Measurements from ENCODE around the gene TIAM1.

Gene TIAM1

DNA sequence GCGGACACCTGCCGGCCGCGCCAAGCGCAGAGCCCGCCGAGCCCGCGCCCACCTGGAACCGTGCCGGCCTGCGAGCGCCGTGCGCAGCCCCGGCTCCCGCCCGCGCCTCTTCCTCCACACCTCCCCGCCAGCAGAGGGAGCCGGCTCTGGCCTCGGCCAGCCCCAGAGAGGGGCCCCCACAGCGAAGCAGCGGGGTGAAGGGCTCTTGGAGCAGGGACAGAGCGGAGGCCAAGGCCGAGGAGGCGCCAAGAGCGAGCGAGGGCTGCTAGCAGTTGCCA, 255.6 kb downstream of the TIAM1 start:
- TF ChIP-seq, protein P1, sequence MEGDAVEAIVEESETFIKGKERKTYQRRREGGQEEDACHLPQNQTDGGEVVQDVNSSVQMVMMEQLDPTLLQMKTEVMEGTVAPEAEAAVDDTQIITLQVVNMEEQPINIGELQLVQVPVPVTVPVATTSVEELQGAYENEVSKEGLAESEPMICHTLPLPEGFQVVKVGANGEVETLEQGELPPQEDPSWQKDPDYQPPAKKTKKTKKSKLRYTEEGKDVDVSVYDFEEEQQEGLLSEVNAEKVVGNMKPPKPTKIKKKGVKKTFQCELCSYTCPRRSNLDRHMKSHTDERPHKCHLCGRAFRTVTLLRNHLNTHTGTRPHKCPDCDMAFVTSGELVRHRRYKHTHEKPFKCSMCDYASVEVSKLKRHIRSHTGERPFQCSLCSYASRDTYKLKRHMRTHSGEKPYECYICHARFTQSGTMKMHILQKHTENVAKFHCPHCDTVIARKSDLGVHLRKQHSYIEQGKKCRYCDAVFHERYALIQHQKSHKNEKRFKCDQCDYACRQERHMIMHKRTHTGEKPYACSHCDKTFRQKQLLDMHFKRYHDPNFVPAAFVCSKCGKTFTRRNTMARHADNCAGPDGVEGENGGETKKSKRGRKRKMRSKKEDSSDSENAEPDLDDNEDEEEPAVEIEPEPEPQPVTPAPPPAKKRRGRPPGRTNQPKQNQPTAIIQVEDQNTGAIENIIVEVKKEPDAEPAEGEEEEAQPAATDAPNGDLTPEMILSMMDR (conservative IDR thresholded peaks at IDR 0.05; ENCODE audit: low read depth, low read length), result no peak
- H3K4me3 ChIP-seq (ENCODE audit: low read depth, low read length), result no peak overlapping the region
- no peak for DNase-seq (ENCODE audit: low read depth)

DNA sequence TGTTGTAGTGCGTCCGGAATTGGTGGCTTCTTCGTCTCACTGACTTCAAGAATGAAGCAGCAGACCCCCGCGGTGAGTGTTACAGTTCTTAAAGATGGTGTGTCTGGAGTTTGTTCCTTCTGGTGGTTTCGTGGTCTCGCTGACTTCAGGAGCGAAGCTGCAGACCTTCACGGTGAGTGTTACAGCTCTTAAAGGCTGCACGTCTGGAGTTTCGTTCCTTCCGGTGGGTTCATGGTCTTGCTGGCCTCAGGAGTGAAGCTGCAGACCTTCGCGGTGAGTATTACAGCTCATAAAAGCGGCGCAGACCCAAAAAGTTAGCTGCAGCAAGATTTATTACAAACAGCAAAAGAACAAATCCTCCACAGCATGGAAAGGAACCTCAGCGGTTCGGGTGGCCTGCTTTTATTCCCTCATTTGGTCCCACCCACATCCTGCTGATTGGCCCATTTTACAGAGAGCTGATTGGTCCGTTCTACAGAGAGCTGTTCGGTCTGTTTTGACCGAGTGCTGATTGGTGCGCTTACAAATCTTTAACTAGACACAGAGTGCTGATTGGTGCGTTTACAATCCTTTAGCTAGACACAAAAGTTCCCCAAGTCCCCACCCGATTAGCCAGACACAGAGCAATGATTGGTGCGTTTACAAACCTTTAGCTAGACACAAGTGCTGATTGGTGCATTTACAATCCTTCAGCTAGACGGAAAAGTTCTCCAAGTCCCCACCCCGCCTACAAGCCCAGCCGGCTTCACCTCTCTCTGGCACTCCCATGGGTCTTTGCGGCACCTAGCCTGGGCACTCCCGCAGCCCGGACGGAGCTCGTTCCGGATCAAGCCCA, 256.2 kb downstream of the TIAM1 start:
- no peak overlapping the region for H3K4me3 ChIP-seq (ENCODE audit: low read depth, low read length)
- no peak for DNase-seq (ENCODE audit: low read depth)
- TF ChIP-seq, protein P1 (conservative IDR thresholded peaks at IDR 0.05; ENCODE audit: low read depth, low read length), result no peak

DNA sequence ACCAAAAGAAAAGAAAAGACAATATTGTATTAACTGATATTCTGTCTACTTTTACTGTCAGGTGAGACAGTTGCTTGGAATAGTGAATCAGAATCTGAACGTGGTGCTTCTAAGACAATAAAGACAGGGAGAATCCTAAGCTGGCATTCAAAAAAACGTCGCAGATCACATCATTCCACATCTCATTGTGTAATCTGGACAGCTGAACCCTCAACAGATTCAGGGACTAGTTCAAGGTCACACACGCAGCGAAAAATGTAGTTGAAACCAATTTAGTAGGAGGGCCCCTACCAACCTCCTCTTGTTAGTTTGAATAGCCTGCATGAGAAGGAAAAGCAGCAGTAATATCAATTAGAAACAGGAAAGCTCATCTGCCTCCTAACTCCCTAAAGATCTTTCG, 259.4 kb downstream of the TIAM1 start:
- DNase-seq (ENCODE audit: low read depth), result no peak
- TF ChIP-seq, protein P1 (conservative IDR thresholded peaks at IDR 0.05; ENCODE audit: low read depth, low read length), result no peak
- H3K4me3 ChIP-seq (ENCODE audit: low read depth, low read length), result no peak overlapping the region

DNA sequence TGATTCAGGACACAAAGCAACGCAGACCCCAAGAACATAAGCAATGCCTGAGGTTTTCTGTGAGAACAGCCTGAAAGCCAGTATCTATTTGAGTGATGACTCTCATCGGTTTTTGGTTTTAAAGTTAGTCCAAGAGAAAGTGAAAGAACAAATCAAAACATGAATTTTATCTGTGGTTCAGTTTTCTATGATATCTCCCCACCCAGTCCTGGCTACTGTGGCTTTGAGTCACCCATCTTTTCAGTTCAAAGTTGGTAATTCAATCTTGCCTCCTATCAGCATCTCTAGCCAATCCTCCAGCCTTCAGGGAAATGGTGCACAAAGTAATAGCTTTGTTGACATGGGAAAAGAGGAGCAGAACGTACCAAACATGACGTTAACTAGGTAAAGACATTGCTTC, 265.3 kb downstream of the TIAM1 start:
- TF ChIP-seq, protein P1 (conservative IDR thresholded peaks at IDR 0.05; ENCODE audit: low read depth, low read length), result no peak
- peak; percentile 9 for DNase-seq (ENCODE audit: low read depth)
- no peak overlapping the region for H3K4me3 ChIP-seq (ENCODE audit: low read depth, low read length)

DNA sequence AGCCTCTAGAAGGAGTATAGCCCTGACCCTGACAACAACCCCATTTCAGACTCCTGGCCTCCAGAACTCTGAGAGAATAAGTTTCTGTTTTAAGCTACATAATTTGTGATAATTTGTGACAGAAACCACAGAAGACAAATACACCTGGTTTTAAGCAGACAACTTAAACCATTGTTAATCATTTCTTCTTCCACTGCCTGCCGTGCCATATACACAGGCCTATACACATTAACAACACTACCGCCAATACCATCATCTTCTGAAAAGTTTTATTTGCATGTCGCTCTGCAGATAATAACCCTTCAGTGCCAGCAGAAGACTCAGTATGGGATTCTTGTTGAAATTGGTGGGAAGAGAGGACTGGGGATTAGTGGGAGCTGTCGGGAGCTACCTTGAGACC, 265.8 kb downstream of the TIAM1 start:
- DNase-seq (ENCODE audit: low read depth), result no peak
- TF ChIP-seq, protein P1 (conservative IDR thresholded peaks at IDR 0.05; ENCODE audit: low read depth, low read length), result no peak
- H3K4me3 ChIP-seq (ENCODE audit: low read depth, low read length), result no peak overlapping the region

DNA sequence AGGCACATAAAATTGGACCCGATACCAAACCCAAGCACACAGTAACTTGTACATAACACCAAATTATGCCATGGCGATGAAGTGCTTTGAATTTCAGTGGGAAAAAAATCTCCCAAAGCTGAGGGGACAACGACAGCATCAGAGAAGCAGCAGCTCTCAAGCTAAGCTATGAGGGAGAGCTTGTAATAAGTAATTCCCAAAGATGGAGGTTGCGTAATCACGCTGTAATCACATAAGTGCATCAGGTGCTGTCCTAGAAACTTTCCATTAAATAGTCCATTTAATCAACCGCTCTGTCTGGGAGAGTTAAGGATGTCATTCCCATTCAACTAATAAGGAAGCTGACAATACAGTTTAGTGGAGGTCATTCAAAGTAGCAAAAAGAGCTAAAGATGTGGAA, 268.2 kb downstream of the TIAM1 start:
- H3K4me3 ChIP-seq (ENCODE audit: low read depth, low read length), result no peak overlapping the region
- TF ChIP-seq, protein P1 (conservative IDR thresholded peaks at IDR 0.05; ENCODE audit: low read depth, low read length), result no peak
- DNase-seq (ENCODE audit: low read depth), result no peak

DNA sequence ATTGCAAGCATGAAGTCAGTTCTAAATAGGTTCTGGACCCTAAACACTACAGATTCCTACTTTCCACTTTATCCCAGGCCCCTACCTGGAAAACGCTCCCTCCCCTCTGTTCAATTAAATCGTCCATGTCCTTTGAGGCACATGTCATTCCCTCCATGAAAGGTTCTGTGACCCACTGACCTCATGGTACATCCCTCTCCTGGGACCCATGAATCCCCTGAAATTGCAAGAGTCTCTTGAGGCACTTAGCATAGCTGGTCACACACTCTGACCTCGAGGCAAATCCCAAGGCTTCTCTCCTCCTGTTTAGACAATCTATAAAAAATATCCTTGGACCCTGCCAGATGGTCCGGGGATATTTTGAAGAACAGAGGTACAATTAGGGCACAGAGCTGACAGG, 271.5 kb downstream of the TIAM1 start:
- DNase-seq (ENCODE audit: low read depth), result no peak
- no peak overlapping the region for H3K4me3 ChIP-seq (ENCODE audit: low read depth, low read length)
- TF ChIP-seq, protein P1 (conservative IDR thresholded peaks at IDR 0.05; ENCODE audit: low read depth, low read length), result no peak

Measured in choroid plexus epithelial cell (primary cell).